A549 (cell line): ENCODE results near the gene SAMD13. TPM values are rescaled to one million over a fixed set of nuclear protein-coding genes. Genes with fewer than 3 reads are reported as not detected.

Experiments
- ATAC-seq, 2 experiments: fragments of 200-7000 bp in 1 of 2; fragments of >200 bp in 1 of 2; cut with Nextera tagmentation in 1 of 2; cut with Tn5 transposase in 1 of 2; 3 replicates each; pipeline versions ENCODE4 v1.8.0 to v1.9.1; 2018 to 2020; ENCODE audit warnings: mild to moderate bottlenecking in 1 of 2, moderate library complexity in 1 of 2
- CTCF ChIA-PET: fragments of 300-600 bp; sonication (Branson Sonifier 250); formaldehyde crosslinking; extraction: SDS; loops from one replicate; lab custom pipeline; 2021; ENCODE audit warnings: antibody characterized with exemption, inconsistent platforms; lab: Yijun Ruan, JAX
- POLR2A ChIA-PET: fragments of 350-600 bp; formaldehyde crosslinking; extraction: SDS; loops from one replicate; lab custom pipeline; 2021; ENCODE audit warnings: antibody characterized with exemption, inconsistent platforms; lab: Yijun Ruan, JAX
- DNase-seq, 2 experiments: peaks; one replicate each; pipeline versions ENCODE4 v3.0.0 to v3.0.0-alpha.2; 2011 to 2016; ENCODE audit warnings: low read depth in 1 of 2, low spot score in 1 of 2
- FAIRE-seq: peaks from 2 replicates; lab custom pipeline; 2011; peaks lifted over from hg19 to GRCh38; lab: Jason Lieb, UNC
- H3K27ac ChIP-seq, 2 experiments: fragments of >200 bp; sonication (Bioruptor Twin); formaldehyde crosslinking; 3 replicates each; pipeline ENCODE4 v1.5.1; 2016 to 2017
- H3K4me1 ChIP-seq: fragments of >200 bp; sonication (Bioruptor Twin); formaldehyde crosslinking; 3 replicates; pipeline ENCODE4 v1.6.1; 2016
- H3K4me2 ChIP-seq: fragments of >200 bp; sonication (Bioruptor Twin); formaldehyde crosslinking; 3 replicates; pipeline ENCODE4 v1.6.1; 2016
- H3K4me3 ChIP-seq: fragments of >200 bp; sonication (Bioruptor Twin); formaldehyde crosslinking; 3 replicates; pipeline ENCODE4 v1.5.1; 2016
- H3K9me3 ChIP-seq: fragments of >200 bp; sonication (Bioruptor Twin); formaldehyde crosslinking; 3 replicates; pipeline ENCODE4 v1.6.1; 2016
- CBX8 ChIP-seq: fragments of 200-600 bp; sonication (generic); IDR thresholded peaks from 2 replicates; pipeline ENCODE4 v1.6.1; 2016
- CEBPB ChIP-seq, 2 experiments: fragments of >200 bp in 1 of 2; sonication (Bioruptor Twin) in 1 of 2; formaldehyde crosslinking in 1 of 2; IDR thresholded peaks; 2 replicates each; pipeline ENCODE4 v1.6.1; 2012 to 2016
- EHF ChIP-seq: fragments of 250-450 bp; sonication (Bioruptor Pico); IDR thresholded peaks from 2 replicates; pipeline ENCODE4 v1.5.0; 2020; ENCODE audit warnings: mild to moderate bottlenecking
- ESRRA ChIP-seq: fragments of 150-350 bp; IDR thresholded peaks from 2 replicates; pipeline ENCODE4 v1.6.1; 2014; ENCODE audit warnings: mild to moderate bottlenecking, low read length, borderline replicate concordance
- FOSL2 ChIP-seq, 2 experiments: fragments of 450-650 bp in 1 of 2; fragments of >200 bp in 1 of 2; sonication (Bioruptor Twin) in 1 of 2; formaldehyde crosslinking; IDR thresholded peaks; 2 replicates each; pipeline versions ENCODE4 v1.5.0 to v1.6.1; 2016 to 2020; ENCODE audit warnings: mild to moderate bottlenecking in 1 of 2, moderate library complexity in 1 of 2
- FOXS1 ChIP-seq: fragments of 250-450 bp; sonication (Bioruptor Pico); IDR thresholded peaks from 2 replicates; pipeline ENCODE4 v1.5.0; 2020; ENCODE audit warnings: mild to moderate bottlenecking, moderate library complexity
- KDM1A ChIP-seq: fragments of 200-600 bp; sonication (generic); IDR thresholded peaks from 2 replicates; pipeline ENCODE4 v1.6.1; 2016; ENCODE audit warnings: low read depth, mild to moderate bottlenecking
- NR3C1 ChIP-seq: fragments of >200 bp; sonication (Bioruptor Twin); formaldehyde crosslinking; IDR thresholded peaks from 3 replicates; pipeline ENCODE4 v1.6.1; 2017
- PHF8 ChIP-seq: fragments of 200-600 bp; sonication (generic); IDR thresholded peaks from 2 replicates; pipeline ENCODE4 v1.6.1; 2016; ENCODE audit warnings: low read depth, mild to moderate bottlenecking, antibody characterized with exemption, moderate library complexity, borderline replicate concordance
- POLR2AphosphoS2 ChIP-seq: conservative IDR thresholded peaks from 2 replicates; pipeline ENCODE4 v1.6.1; 2012; ENCODE audit warnings: low read length, improper control_type of control experiment, inconsistent platforms
- RCOR1 ChIP-seq: fragments of 150-350 bp; IDR thresholded peaks from 2 replicates; pipeline ENCODE4 v1.6.1; 2014; ENCODE audit warnings: antibody characterized with exemption, low read length, low read depth
- SREBF2 ChIP-seq: fragments of 450-650 bp; IDR thresholded peaks from 2 replicates; pipeline ENCODE4 v1.6.1; 2014; ENCODE audit warnings: mild to moderate bottlenecking, moderate library complexity
- TFCP2L1 ChIP-seq: fragments of 250-450 bp; sonication (Bioruptor Pico); IDR thresholded peaks from 2 replicates; pipeline ENCODE4 v1.5.0; 2021; ENCODE audit warnings: mild to moderate bottlenecking
- ZFP36 ChIP-seq: fragments of 450-650 bp; IDR thresholded peaks from 2 replicates; pipeline ENCODE4 v1.6.1; 2014; ENCODE audit warnings: borderline replicate concordance; ENCODE audit not compliant: partially characterized antibody
- WGBS: methylation state at CpG from one replicate; pipeline ENCODE4 v1.1.6; 2017; ENCODE audit errors: missing lambda C conversion rate; 5-methylcytosine and 5-hydroxymethylcytosine counted together
- polyA plus RNA-seq, 4 experiments: library from polyadenylated mRNA; depleted of rRNA in 3 of 4; stranded (reverse); fragments of >200 nt; fragmentation: RNase III in 1 of 4; extraction: RNeasy Plus Mini Kit Qiagen cat#74134 plus additional on column Dnase treatment in 1 of 4; gene quantifications; 2 replicates in 3 of 4; 3 replicates in 1 of 4; pipeline ENCODE4 v1.2.3, GENCODE V29; 2011 to 2017
- TF ChIP-seq, protein P1 (sequence below): fragments of >200 bp; sonication (Bioruptor Twin); formaldehyde crosslinking; IDR thresholded peaks from 3 replicates; pipeline ENCODE4 v1.6.1; 2016
- TF ChIP-seq, protein P2 (sequence below): fragments of 200-600 bp; sonication (generic); IDR thresholded peaks from 2 replicates; pipeline ENCODE4 v1.6.1; 2016; ENCODE audit warnings: antibody characterized with exemption, mild to moderate bottlenecking, moderate library complexity
- TF ChIP-seq, protein P3 (sequence below): fragments of 450-650 bp; IDR thresholded peaks from 2 replicates; pipeline ENCODE4 v1.6.1; 2014; ENCODE audit warnings: antibody characterized with exemption
- TF ChIP-seq, protein P4 (sequence below): fragments of 250-450 bp; sonication (Bioruptor Pico); IDR thresholded peaks from 2 replicates; pipeline ENCODE4 v1.5.0; 2021; ENCODE audit warnings: mild to moderate bottlenecking, moderate library complexity, borderline replicate concordance

SAMD13 gene
- polyA plus RNA-seq, 2 of the 4 experiments (the other 2 are of a cell fraction), result 0.59 to 2.4 TPM

DNA sequence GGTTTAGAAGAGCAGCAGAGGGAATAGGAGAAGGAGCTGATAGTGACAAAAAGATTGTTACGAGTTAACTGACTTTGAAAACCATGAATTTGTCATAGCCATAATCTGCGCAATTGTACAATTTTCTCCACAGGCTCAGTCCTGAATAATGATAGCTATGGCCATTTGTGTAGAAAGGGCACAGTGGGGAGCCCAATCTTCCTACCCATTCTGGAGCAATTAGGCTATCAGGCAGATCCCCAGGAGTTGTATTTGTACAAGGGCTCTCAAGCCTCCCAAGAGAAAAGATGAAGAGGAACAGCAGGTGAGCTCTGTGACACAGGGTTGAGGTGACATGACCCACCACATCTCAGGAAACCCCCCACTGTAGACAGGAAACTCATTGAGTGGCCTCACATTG is 42.1 kb upstream of the SAMD13 start:
- POLR2A ChIA-PET, result no interaction called here
- Histone ChIP-seq H3K4me3 (no peak overlapping the region), H3K4me2 (no peak overlapping the region), H3K4me1 (peaks cover 26% of the 10 kb centered on the region), H3K9me3 (no peaks in the 10 kb centered on the region), H3K27ac (peak overlapping the region in 1 of 2 experiments; percentile 64; a peak in 2 of 6 replicates)
- ATAC-seq, result no peak
- 100% methylated on average over 2 of the region's 2 CpGs for WGBS
- no peak for FAIRE-seq
- CTCF ChIA-PET, result no interaction called here
- TF ChIP-seq SREBF2 (no peak), CEBPB (IDR thresholded peaks at IDR 0.05) (no peak), NR3C1 (no peak), RCOR1 (no peak), ESRRA (no peak), FOXS1 (CRISPR knock-in tag) (no peak), TFCP2L1 (CRISPR knock-in tag) (no peak), EHF (CRISPR knock-in tag) (no peak)
- no peak for DNase-seq

DNA sequence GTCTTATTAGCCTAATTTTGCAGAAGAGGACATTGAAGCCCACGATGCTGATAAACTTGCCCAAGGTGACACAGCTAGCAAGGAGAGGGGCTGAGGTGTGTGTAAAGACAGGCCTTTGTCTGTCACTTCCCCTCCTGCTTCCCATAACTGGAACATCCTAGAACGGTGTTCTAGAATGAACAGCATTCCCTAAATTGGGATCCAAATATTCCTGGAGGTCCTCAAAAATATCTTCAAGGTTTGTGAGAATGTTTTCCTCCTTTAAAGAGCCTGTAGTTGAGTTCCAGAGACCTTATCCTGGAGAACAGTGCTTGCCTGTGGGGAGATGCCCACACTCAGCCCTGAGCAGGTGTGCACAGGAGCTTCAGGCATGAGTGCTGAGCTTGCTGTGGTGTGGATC is 41.5 kb upstream of the SAMD13 start:
- POLR2A ChIA-PET, result no interaction called here
- CTCF ChIA-PET, result no interaction called here
- peak overlapping the region; percentile 72; the same call in 2 of the 3 replicates for H3K4me2 ChIP-seq
- DNase-seq (no peak), ATAC-seq (peak in 1 of 2 experiments; percentile 43; a peak in 2 of 6 replicates)
- H3K4me1 ChIP-seq, result peaks cover 20% of the 10 kb centered on the region
- no peaks in the 10 kb centered on the region for H3K9me3 ChIP-seq
- H3K27ac ChIP-seq, result peak overlapping the region; percentile 54 to 64; a peak in 5 of 6 replicates
- no peak overlapping the region for H3K4me3 ChIP-seq
- TF ChIP-seq ZFP36 (no peak), POLR2AphosphoS2 (no peak), KDM1A (no peak), CBX8 (no peak), FOSL2 (IDR thresholded peaks at IDR 0.05) (no peak), FOSL2 (CRISPR knock-in tag; IDR thresholded peaks at IDR 0.05) (no peak), PHF8 (no peak)
- TF ChIP-seq, protein P1, sequence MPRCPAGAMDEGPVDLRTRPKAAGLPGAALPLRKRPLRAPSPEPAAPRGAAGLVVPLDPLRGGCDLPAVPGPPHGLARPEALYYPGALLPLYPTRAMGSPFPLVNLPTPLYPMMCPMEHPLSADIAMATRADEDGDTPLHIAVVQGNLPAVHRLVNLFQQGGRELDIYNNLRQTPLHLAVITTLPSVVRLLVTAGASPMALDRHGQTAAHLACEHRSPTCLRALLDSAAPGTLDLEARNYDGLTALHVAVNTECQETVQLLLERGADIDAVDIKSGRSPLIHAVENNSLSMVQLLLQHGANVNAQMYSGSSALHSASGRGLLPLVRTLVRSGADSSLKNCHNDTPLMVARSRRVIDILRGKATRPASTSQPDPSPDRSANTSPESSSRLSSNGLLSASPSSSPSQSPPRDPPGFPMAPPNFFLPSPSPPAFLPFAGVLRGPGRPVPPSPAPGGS, result no peak
- TF ChIP-seq, protein P2, sequence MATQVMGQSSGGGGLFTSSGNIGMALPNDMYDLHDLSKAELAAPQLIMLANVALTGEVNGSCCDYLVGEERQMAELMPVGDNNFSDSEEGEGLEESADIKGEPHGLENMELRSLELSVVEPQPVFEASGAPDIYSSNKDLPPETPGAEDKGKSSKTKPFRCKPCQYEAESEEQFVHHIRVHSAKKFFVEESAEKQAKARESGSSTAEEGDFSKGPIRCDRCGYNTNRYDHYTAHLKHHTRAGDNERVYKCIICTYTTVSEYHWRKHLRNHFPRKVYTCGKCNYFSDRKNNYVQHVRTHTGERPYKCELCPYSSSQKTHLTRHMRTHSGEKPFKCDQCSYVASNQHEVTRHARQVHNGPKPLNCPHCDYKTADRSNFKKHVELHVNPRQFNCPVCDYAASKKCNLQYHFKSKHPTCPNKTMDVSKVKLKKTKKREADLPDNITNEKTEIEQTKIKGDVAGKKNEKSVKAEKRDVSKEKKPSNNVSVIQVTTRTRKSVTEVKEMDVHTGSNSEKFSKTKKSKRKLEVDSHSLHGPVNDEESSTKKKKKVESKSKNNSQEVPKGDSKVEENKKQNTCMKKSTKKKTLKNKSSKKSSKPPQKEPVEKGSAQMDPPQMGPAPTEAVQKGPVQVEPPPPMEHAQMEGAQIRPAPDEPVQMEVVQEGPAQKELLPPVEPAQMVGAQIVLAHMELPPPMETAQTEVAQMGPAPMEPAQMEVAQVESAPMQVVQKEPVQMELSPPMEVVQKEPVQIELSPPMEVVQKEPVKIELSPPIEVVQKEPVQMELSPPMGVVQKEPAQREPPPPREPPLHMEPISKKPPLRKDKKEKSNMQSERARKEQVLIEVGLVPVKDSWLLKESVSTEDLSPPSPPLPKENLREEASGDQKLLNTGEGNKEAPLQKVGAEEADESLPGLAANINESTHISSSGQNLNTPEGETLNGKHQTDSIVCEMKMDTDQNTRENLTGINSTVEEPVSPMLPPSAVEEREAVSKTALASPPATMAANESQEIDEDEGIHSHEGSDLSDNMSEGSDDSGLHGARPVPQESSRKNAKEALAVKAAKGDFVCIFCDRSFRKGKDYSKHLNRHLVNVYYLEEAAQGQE, result no peak
- TF ChIP-seq, protein P3, sequence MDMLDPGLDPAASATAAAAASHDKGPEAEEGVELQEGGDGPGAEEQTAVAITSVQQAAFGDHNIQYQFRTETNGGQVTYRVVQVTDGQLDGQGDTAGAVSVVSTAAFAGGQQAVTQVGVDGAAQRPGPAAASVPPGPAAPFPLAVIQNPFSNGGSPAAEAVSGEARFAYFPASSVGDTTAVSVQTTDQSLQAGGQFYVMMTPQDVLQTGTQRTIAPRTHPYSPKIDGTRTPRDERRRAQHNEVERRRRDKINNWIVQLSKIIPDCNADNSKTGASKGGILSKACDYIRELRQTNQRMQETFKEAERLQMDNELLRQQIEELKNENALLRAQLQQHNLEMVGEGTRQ, result no peak
- TF ChIP-seq, protein P4, sequence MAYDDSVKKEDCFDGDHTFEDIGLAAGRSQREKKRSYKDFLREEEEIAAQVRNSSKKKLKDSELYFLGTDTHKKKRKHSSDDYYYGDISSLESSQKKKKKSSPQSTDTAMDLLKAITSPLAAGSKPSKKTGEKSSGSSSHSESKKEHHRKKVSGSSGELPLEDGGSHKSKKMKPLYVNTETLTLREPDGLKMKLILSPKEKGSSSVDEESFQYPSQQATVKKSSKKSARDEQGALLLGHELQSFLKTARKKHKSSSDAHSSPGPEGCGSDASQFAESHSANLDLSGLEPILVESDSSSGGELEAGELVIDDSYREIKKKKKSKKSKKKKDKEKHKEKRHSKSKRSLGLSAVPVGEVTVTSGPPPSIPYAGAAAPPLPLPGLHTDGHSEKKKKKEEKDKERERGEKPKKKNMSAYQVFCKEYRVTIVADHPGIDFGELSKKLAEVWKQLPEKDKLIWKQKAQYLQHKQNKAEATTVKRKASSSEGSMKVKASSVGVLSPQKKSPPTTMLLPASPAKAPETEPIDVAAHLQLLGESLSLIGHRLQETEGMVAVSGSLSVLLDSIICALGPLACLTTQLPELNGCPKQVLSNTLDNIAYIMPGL, result no peak
- TF ChIP-seq, all 56 proteins: peak for 0
- FAIRE-seq, result no peak
- 92% methylated on average over 2 of the region's 2 CpGs for WGBS
